CD4-positive, CD25-positive, alpha-beta regulatory T cell (primary cell): ENCODE measurements around the gene SSR2. TPM values are rescaled to one million over a fixed set of nuclear protein-coding genes. Genes with fewer than 3 reads are reported as not detected.

Experiments
- ATAC-seq, 2 donors: fragments of 150-1000 bp; cut with Tn5 transposase; one replicate each; pipeline ENCODE4 v1.10.0; 2021; ENCODE audit warnings: low read depth in 2 of 2, moderate number of reproducible peaks in 2 of 2, moderate library complexity in 1 of 2
- DNase-seq, 3 donors: peaks; one replicate each; pipeline versions ENCODE4 v3.0.0 to v3.0.0-alpha.2; 2012 to 2022; ENCODE audit warnings: mixed read lengths in 1 of 3
- H3K27ac ChIP-seq: one replicate; pipeline ENCODE4 v1.7.0; 2013; ENCODE audit warnings: mild to moderate bottlenecking, low read length; ENCODE audit not compliant: insufficient read depth, poor library complexity, severe bottlenecking
- H3K27me3 ChIP-seq: one replicate; pipeline ENCODE4 v1.7.0; 2013; ENCODE audit warnings: low read length; ENCODE audit not compliant: control insufficient read depth, insufficient read depth
- H3K36me3 ChIP-seq: one replicate; pipeline ENCODE4 v1.7.0; 2013; ENCODE audit warnings: mild to moderate bottlenecking, low read length, moderate library complexity; ENCODE audit not compliant: control insufficient read depth, insufficient read depth
- H3K4me1 ChIP-seq: 2 replicates; pipeline ENCODE4 v1.7.0; 2013; ENCODE audit warnings: mild to moderate bottlenecking, low read length; ENCODE audit not compliant: insufficient read depth, control insufficient read depth, poor library complexity, severe bottlenecking
- H3K4me3 ChIP-seq: one replicate; pipeline ENCODE4 v1.7.0; 2013; ENCODE audit warnings: low read depth, mild to moderate bottlenecking, low read length, moderate library complexity
- H3K9me3 ChIP-seq, 2 experiments: 1 replicate in 1 of 2; 2 replicates in 1 of 2; pipeline ENCODE4 v1.7.0; 2013; ENCODE audit warnings: low read length in 2 of 2, mild to moderate bottlenecking in 1 of 2, moderate library complexity in 1 of 2; ENCODE audit not compliant: control insufficient read depth in 2 of 2
- H3K27ac Mint-ChIP-seq, 3 donors: one replicate each; pipeline ENCODE4 v1.8.0; 2020 to 2022; ENCODE audit warnings: mild to moderate bottlenecking in 3 of 3, mixed read lengths in 3 of 3, moderate library complexity in 2 of 3
- H3K27me3 Mint-ChIP-seq: one replicate; pipeline ENCODE4 v1.8.0; 2022; ENCODE audit warnings: mild to moderate bottlenecking, mixed read lengths
- H3K36me3 Mint-ChIP-seq: one replicate; pipeline ENCODE4 v1.8.0; 2020; ENCODE audit warnings: mixed read lengths
- H3K4me1 Mint-ChIP-seq, 4 donors: one replicate each; pipeline ENCODE4 v1.8.0; 2020 to 2022; ENCODE audit warnings: mixed read lengths in 4 of 4, mild to moderate bottlenecking in 1 of 4
- H3K4me3 Mint-ChIP-seq, 4 donors: one replicate each; pipeline ENCODE4 v1.8.0; 2020 to 2022; ENCODE audit warnings: mild to moderate bottlenecking in 4 of 4, mixed read lengths in 4 of 4, moderate library complexity in 3 of 4
- H3K9me3 Mint-ChIP-seq, 7 donors: one replicate each; pipeline ENCODE4 v1.8.0; 2020 to 2022; ENCODE audit warnings: mixed read lengths in 7 of 7, mild to moderate bottlenecking in 3 of 7, moderate library complexity in 2 of 7
- polyA plus RNA-seq, 4 donors: library from polyadenylated mRNA; unstranded; fragments of 300-500 nt; fragmentation: Illumina TruSeq; gene quantifications; one replicate each; pipeline ENCODE4 v1.2.3, GENCODE V29; 2021
- total RNA-seq: library from RNA; stranded (reverse); gene quantifications from one replicate; pipeline ENCODE4 v1.2.3, GENCODE V29; 2022

The SSR2 gene
- total and polyA plus RNA-seq, 5 donors from 2014 or later = 196 to 421 (median 365) TPM

DNA sequence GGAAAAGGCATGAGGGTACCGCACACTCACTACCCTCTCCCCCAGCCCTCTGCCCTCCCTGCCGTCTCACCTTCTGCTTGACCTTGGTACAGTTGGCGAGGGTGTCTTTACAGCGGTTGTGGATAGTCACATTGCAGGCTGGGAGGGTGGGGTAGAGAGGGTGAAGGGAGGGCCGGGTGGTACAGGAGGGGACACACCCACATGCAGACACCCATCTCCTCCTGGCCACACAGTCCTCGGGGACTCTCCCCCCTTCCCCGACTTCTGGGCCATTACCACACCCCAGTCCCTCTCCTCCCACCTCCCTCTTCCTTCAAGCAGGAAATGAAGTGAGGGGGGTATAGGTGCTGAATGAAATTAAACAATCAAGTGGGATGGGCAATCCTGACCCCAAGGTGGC lies 54.0 kb downstream of the SSR2 start:
- peaks cover 0 to 63% (median 47%) of the 10 kb centered on the region in 4 donors for H3K4me1 Mint-ChIP-seq
- DNase-seq (no peak), ATAC-seq (no peak)
- peaks cover 0 to 1% (median 0%) of the 10 kb centered on the region in 7 donors for H3K9me3 Mint-ChIP-seq
- Histone ChIP-seq H3K27ac (peak overlapping the region; percentile 72), H3K27me3 (no peaks in the 10 kb centered on the region), H3K36me3 (peaks cover 77% of the 10 kb centered on the region), H3K9me3 (no peaks in the 10 kb centered on the region), H3K4me1 (peaks cover 50% of the 10 kb centered on the region), H3K4me3 (no peak overlapping the region)
- H3K36me3 Mint-ChIP-seq = peaks cover 36% of the 10 kb centered on the region
- H3K4me3 Mint-ChIP-seq = peak overlapping the region in 3 of 4 donors; percentile 74 to 92 (median 76)
- peak overlapping the region; percentile 91 to 94 (median 92) for H3K27ac Mint-ChIP-seq
- no peaks in the 10 kb centered on the region for H3K27me3 Mint-ChIP-seq

DNA sequence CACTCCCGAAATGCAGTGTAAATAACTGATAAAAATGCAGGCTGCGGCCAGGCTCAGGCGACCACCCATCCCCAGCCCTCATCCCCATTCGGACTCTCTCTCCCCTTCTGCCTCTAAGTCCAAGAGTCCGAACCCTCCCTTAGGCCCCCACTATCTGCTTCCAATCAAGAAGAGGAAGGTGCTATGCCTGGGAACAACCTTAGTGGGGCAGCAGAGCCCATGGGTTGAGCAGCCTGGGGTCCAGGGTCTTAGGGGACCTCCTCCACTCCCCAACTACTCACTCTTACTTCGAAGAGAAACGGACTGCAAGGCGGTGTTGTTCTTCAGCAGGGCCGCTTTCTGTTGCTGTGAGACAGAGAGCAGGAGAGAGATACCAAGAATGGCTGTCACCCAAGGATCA lies 54.6 kb downstream of the SSR2 start:
- no peak overlapping the region for H3K4me3 ChIP-seq
- no peaks in the 10 kb centered on the region for H3K9me3 ChIP-seq
- peaks cover 82% of the 10 kb centered on the region for H3K36me3 ChIP-seq
- H3K4me1 ChIP-seq = peaks cover 44% of the 10 kb centered on the region
- Mint-ChIP-seq H3K4me3 (peak overlapping the region in 2 of 4 donors; percentile 41 to 64), H3K27ac (peak overlapping the region; percentile 87 to 92 (median 91)), H3K4me1 (peaks cover 0 to 60% (median 43%) of the 10 kb centered on the region in 4 donors), H3K36me3 (peaks cover 35% of the 10 kb centered on the region), H3K9me3 (peaks cover 0 to 1% (median 0%) of the 10 kb centered on the region in 7 donors), H3K27me3 (no peaks in the 10 kb centered on the region)
- ATAC-seq (no peak), DNase-seq (no peak)
- H3K27me3 ChIP-seq = no peaks in the 10 kb centered on the region
- H3K27ac ChIP-seq = peak overlapping the region; percentile 72

DNA sequence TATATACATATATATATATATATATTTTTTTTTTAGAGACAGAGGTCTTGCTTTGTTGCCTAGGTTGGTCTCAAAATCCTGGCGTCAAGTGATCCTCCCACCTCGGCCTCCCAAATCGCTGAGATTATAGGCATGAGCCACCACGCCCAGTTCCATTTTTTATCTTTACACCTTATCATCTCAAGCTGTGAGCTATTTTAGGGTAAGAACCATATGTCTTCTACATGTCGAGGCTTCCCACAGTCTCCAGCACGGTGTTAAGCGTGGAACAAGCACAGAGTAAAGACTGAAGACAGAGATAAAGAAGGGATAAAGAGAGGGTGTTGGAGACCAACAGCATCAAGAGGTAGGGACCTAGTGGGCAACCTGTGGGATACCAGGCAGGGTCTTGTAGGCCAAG lies 56.6 kb downstream of the SSR2 start:
- H3K27ac ChIP-seq = no peak overlapping the region
- peaks cover 24% of the 10 kb centered on the region for H3K4me1 ChIP-seq
- Mint-ChIP-seq H3K27ac (peak overlapping the region in 2 of 3 donors; percentile 60 to 65), H3K9me3 (no peaks in the 10 kb centered on the region), H3K4me1 (peaks cover 0 to 47% (median 26%) of the 10 kb centered on the region in 4 donors), H3K4me3 (peak overlapping the region in 1 of 4 donors; percentile 10), H3K36me3 (peaks cover 32% of the 10 kb centered on the region), H3K27me3 (no peaks in the 10 kb centered on the region)
- H3K36me3 ChIP-seq = peaks cover 89% of the 10 kb centered on the region
- no peaks in the 10 kb centered on the region for H3K27me3 ChIP-seq
- DNase-seq = no peak
- H3K4me3 ChIP-seq = no peak overlapping the region
- no peaks in the 10 kb centered on the region for H3K9me3 ChIP-seq
- no peak for ATAC-seq

DNA sequence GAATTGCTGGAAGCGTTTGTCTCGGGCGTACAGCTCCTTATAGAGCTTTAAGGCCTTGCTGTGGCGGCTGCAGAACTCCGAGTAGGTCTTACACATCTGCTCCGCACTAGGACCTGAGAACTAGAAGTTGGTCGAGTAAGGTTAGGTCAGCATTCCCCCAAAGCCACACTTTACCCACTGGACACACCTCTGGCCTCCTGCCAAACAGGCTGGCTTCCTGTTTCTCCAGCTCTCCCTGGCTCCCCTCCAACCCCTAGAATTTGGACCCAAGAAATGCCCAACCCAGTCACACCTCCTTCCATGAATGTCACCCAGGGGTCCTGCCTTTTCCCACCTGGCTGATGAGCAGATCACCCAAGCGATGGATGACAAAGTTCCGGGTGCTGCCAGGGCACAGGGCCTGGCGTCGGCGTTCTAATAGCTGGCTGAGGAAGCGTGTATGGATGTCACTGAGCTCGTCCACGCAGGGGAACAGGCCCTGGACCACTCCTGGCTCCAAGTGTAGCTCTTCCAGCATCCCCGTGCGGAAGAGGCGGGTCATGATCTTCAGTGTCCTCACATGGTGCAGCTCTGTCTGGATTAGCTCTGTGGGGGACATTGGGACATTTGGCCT lies 58.0 kb downstream of the SSR2 start:
- DNase-seq (no peak), ATAC-seq (no peak)
- peaks cover 9% of the 10 kb centered on the region for H3K4me1 ChIP-seq
- Mint-ChIP-seq H3K27ac (peak overlapping the region in 1 of 3 donors; percentile 32), H3K4me3 (no peak overlapping the region), H3K4me1 (peaks cover 0 to 32% (median 12%) of the 10 kb centered on the region in 4 donors), H3K27me3 (no peaks in the 10 kb centered on the region), H3K9me3 (no peaks in the 10 kb centered on the region), H3K36me3 (peaks cover 30% of the 10 kb centered on the region)
- H3K9me3 ChIP-seq = no peaks in the 10 kb centered on the region
- no peak overlapping the region for H3K4me3 ChIP-seq
- H3K27ac ChIP-seq = no peak overlapping the region
- H3K27me3 ChIP-seq = no peaks in the 10 kb centered on the region
- H3K36me3 ChIP-seq = peaks cover 88% of the 10 kb centered on the region

DNA sequence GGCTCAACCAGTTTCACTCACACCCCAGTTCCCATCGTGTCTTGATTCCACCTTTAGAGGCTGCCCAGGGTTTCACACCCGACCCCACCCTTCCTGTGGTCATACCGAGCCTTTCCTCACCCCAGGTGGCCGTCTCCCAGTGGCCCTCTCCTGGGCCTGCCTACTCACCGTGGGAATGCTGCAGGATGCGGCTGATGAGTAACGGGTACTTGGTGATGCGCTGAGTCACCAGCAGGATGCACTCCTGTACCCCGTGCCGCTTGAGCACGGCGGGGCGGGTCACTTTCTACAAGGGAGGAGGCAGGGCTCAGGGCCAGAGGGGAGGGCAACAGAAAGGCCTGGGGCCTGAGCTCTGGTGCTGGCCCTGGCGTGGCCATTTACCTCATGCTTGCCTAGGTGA lies 58.8 kb downstream of the SSR2 start:
- Mint-ChIP-seq H3K4me3 (no peak overlapping the region), H3K4me1 (peaks cover 0 to 25% (median 6%) of the 10 kb centered on the region in 4 donors), H3K36me3 (peaks cover 38% of the 10 kb centered on the region), H3K27me3 (no peaks in the 10 kb centered on the region), H3K27ac (peak overlapping the region in 2 of 3 donors; percentile 9 to 83), H3K9me3 (no peaks in the 10 kb centered on the region)
- ATAC-seq (peak; percentile 16 to 58), DNase-seq (no peak)
- no peak overlapping the region for H3K4me3 ChIP-seq
- no peaks in the 10 kb centered on the region for H3K27me3 ChIP-seq
- peaks cover 88% of the 10 kb centered on the region for H3K36me3 ChIP-seq
- no peaks in the 10 kb centered on the region for H3K9me3 ChIP-seq
- H3K27ac ChIP-seq = peak overlapping the region; percentile 33
- peaks cover 2% of the 10 kb centered on the region for H3K4me1 ChIP-seq

GRCh38 chr1:155960081-155960745 lies 60.5 kb downstream of the SSR2 start:
- peaks cover 86% of the 10 kb centered on the region for H3K36me3 ChIP-seq
- Mint-ChIP-seq H3K36me3 (peaks cover 30% of the 10 kb centered on the region), H3K4me1 (peaks cover 0 to 13% (median 1%) of the 10 kb centered on the region in 4 donors), H3K27ac (peak overlapping the region; percentile 63 to 84 (median 69)), H3K4me3 (peak overlapping the region in 1 of 4 donors; percentile 88), H3K27me3 (no peaks in the 10 kb centered on the region), H3K9me3 (no peaks in the 10 kb centered on the region)
- H3K4me1 ChIP-seq = no peaks in the 10 kb centered on the region
- peak overlapping the region; percentile 15 for H3K27ac ChIP-seq
- no peak overlapping the region for H3K4me3 ChIP-seq
- no peaks in the 10 kb centered on the region for H3K9me3 ChIP-seq
- no peak for DNase-seq
- no peak for ATAC-seq
- no peaks in the 10 kb centered on the region for H3K27me3 ChIP-seq
